ENCODE measurements around the gene APOBEC3H. TPM values are rescaled to one million over a fixed set of nuclear protein-coding genes. Genes with fewer than 3 reads are reported as not detected.

Gene APOBEC3H
- total and polyA plus RNA-seq, 2 donors (not counting 3 experiments of a cell fraction or from before 2014, with no cell fraction given) = not detected

- H3K4me3 ChIP-seq (replicated peaks in 1 of 3; ENCODE audit: insufficient read depth in 1 of 3, low read depth in 1 of 3, low read length in 3 of 3) = no peak overlapping the region
- FAIRE-seq = no peak
- TF ChIP-seq FOS (IDR thresholded peaks at IDR 0.05; ENCODE audit: borderline replicate concordance, insufficient read depth, low read length) (no peak), POLR2A (IDR thresholded peaks at IDR 0.05; ENCODE audit: low read depth, low read length) (no peak), POLR2AphosphoS5 (IDR thresholded peaks at IDR 0.05; ENCODE audit: insufficient read depth, low read depth, low read length) (no peak), EZH2 (IDR thresholded peaks at IDR 0.05; ENCODE audit: borderline replicate concordance, low read depth, low read length, severe bottlenecking) (no peak), GATA2 (IDR thresholded peaks at IDR 0.05; ENCODE audit: insufficient read depth, insufficient read length, low read depth, low read length) (no peak), JUN (IDR thresholded peaks at IDR 0.05; ENCODE audit: borderline replicate concordance, insufficient read depth, insufficient read length, low read depth) (no peak), MYC (IDR thresholded peaks at IDR 0.05; ENCODE audit: low read depth, low read length) (no peak)
- TF ChIP-seq, protein P1, sequence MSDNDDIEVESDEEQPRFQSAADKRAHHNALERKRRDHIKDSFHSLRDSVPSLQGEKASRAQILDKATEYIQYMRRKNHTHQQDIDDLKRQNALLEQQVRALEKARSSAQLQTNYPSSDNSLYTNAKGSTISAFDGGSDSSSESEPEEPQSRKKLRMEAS (IDR thresholded peaks at IDR 0.05; ENCODE audit: insufficient read depth, insufficient read length) = no peak
- TF ChIP-seq, protein P2, sequence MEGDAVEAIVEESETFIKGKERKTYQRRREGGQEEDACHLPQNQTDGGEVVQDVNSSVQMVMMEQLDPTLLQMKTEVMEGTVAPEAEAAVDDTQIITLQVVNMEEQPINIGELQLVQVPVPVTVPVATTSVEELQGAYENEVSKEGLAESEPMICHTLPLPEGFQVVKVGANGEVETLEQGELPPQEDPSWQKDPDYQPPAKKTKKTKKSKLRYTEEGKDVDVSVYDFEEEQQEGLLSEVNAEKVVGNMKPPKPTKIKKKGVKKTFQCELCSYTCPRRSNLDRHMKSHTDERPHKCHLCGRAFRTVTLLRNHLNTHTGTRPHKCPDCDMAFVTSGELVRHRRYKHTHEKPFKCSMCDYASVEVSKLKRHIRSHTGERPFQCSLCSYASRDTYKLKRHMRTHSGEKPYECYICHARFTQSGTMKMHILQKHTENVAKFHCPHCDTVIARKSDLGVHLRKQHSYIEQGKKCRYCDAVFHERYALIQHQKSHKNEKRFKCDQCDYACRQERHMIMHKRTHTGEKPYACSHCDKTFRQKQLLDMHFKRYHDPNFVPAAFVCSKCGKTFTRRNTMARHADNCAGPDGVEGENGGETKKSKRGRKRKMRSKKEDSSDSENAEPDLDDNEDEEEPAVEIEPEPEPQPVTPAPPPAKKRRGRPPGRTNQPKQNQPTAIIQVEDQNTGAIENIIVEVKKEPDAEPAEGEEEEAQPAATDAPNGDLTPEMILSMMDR (IDR thresholded peaks at IDR 0.05; ENCODE audit: extremely low read depth in 1 of 2, insufficient read depth in 1 of 2, low read depth in 1 of 2, low read length in 2 of 2) = no peak
- BruUV-seq (replicated peaks) = no TSS peak
- ChIA-PET CTCF (no interaction called here), POLR2A (no interaction called here)
- intact Hi-C loops (cut with micrococcal nuclease) (no loop called here), dilution Hi-C loops (cut with MboI; ENCODE audit: extremely low pct_ligation_motif_present, low sequenced_read_pairs) (no loop called here)
- H2AFZ ChIP-seq (ENCODE audit: low read depth, low read length) = no peak overlapping the region
- H3K27me3 ChIP-seq (ENCODE audit: control insufficient read depth in 2 of 2, insufficient read depth in 2 of 2, low read length in 2 of 2) = no peaks in the 10 kb centered on the region
- H3K9ac ChIP-seq (replicated peaks; ENCODE audit: extremely low read depth, insufficient read depth, low read length) = no peak overlapping the region
- no peaks in the 10 kb centered on the region for H3K79me2 ChIP-seq (ENCODE audit: control insufficient read depth, insufficient read depth, low read length)
- no peaks in the 10 kb centered on the region for H3K36me3 ChIP-seq (ENCODE audit: control insufficient read depth in 2 of 2, extremely low read depth in 1 of 2, insufficient read depth in 2 of 2, low read length in 2 of 2)
- no peak overlapping the region for H3K4me2 ChIP-seq (ENCODE audit: insufficient read depth, low read length)
- no peaks in the 10 kb centered on the region for H3K9me1 ChIP-seq (replicated peaks; ENCODE audit: control insufficient read depth, extremely low read depth, insufficient read depth, low read length)
- no peaks in the 10 kb centered on the region for H4K20me1 ChIP-seq (replicated peaks; ENCODE audit: control insufficient read depth, extremely low read depth, insufficient read depth, low read length)
- no peak overlapping the region for H3K27ac ChIP-seq (ENCODE audit: insufficient read depth, low read depth, low read length)
- no peak for DNase-seq (ENCODE audit: low read depth, low spot score)
- H3K4me1 ChIP-seq (ENCODE audit: control insufficient read depth, extremely low read depth, insufficient read depth, low read length) = no peaks in the 10 kb centered on the region
- H3K9me3 ChIP-seq (replicated peaks; ENCODE audit: control insufficient read depth, insufficient read depth, low read length) = no peaks in the 10 kb centered on the region
Observed at GRCh38 chr22:39083212-39084165, 13.6 kb upstream of the APOBEC3H start.
